ENCODE measurements around the gene MPC2. TPM values are rescaled to one million over a fixed set of nuclear protein-coding genes. Genes with fewer than 3 reads are reported as not detected.
"Not testable (repeated sequence)": the region's sequence is repeated elsewhere in the genome, so short reads cannot be mapped to it uniquely, and the experiment has no call there.

MPC2 gene
- total RNA-seq, 4 donors from 2014 or later, result 18.7 to 39.1 (median 33.2) TPM

GRCh38 chr1:167893798-167894197, 43.1 kb downstream of the MPC2 start:
- no peak for ATAC-seq (ENCODE audit: low FRiP score)
- no peak for DNase-seq (ENCODE audit: low spot score)

GRCh38 chr1:167890400-167890799, 46.5 kb downstream of the MPC2 start:
- DNase-seq (ENCODE audit: low spot score) (no peak), ATAC-seq (ENCODE audit: low FRiP score) (no peak)
- TF ChIP-seq CTCF (IDR thresholded peaks at IDR 0.05), result no peak

More at GRCh38 chr1:167893798-167894197, 43.1 kb downstream of the MPC2 start:
- no peak for TF ChIP-seq CTCF (IDR thresholded peaks at IDR 0.05)

- ATAC-seq (ENCODE audit: low FRiP score); DNase-seq (ENCODE audit: low spot score): not testable (repeated sequence)
Observed at GRCh38 chr1:167887187-167887586, 49.7 kb downstream of the MPC2 start.

- ATAC-seq (ENCODE audit: low FRiP score) (no peak), DNase-seq (ENCODE audit: low spot score) (no peak)
- no peak for TF ChIP-seq CTCF (IDR thresholded peaks at IDR 0.05)
Observed at GRCh38 chr1:167882376-167882775, 54.5 kb downstream of the MPC2 start.

- DNase-seq (ENCODE audit: low spot score) (no peak), ATAC-seq (ENCODE audit: low FRiP score) (no peak)
- no peak for TF ChIP-seq CTCF (IDR thresholded peaks at IDR 0.05)
Observed at GRCh38 chr1:167881786-167882185, 55.1 kb downstream of the MPC2 start.

GRCh38 chr1:167881069-167881468, 55.8 kb downstream of the MPC2 start:
- no peak for TF ChIP-seq CTCF (IDR thresholded peaks at IDR 0.05)
- ATAC-seq (ENCODE audit: low FRiP score) (no peak), DNase-seq (ENCODE audit: low spot score) (no peak)

- no peak for TF ChIP-seq CTCF (IDR thresholded peaks at IDR 0.05)
- DNase-seq (ENCODE audit: low spot score), result no peak
- no peak for ATAC-seq (ENCODE audit: low FRiP score)
Observed at GRCh38 chr1:167880580-167881021, 56.3 kb downstream of the MPC2 start.

- ATAC-seq (ENCODE audit: low FRiP score) (no peak), DNase-seq (ENCODE audit: low spot score) (no peak)
- no peak for TF ChIP-seq CTCF (IDR thresholded peaks at IDR 0.05)
Observed at GRCh38 chr1:167879508-167879907, 57.4 kb downstream of the MPC2 start.
